GM19099 (cell line): Measurements from ENCODE around the gene MAD1L1.

Experiments
- POLR2A ChIP-seq: IDR thresholded peaks from 3 replicates; pipeline ENCODE4 v1.6.1; 2011; ENCODE audit warnings: low read depth; ENCODE audit not compliant: insufficient read length; ENCODE audit errors: extremely low read depth

The MAD1L1 gene

GRCh38 chr7:2112261-2113198 lies 120.2 kb downstream of the MAD1L1 start:
- no peak for TF ChIP-seq POLR2A

- no peak for TF ChIP-seq POLR2A
Measured at GRCh38 chr7:2111568-2111967, 121.2 kb downstream of the MAD1L1 start.

GRCh38 chr7:2110610-2111396 lies 121.9 kb downstream of the MAD1L1 start:
- TF ChIP-seq POLR2A, result no peak

- no peak for TF ChIP-seq POLR2A
Measured at GRCh38 chr7:2109936-2110609, 122.7 kb downstream of the MAD1L1 start.

- no peak for TF ChIP-seq POLR2A
Measured at GRCh38 chr7:2109251-2109872, 123.4 kb downstream of the MAD1L1 start.

GRCh38 chr7:2108501-2109250 lies 124.1 kb downstream of the MAD1L1 start:
- no peak for TF ChIP-seq POLR2A

GRCh38 chr7:2108071-2108455 lies 124.7 kb downstream of the MAD1L1 start:
- TF ChIP-seq POLR2A, result no peak

GRCh38 chr7:2107386-2108070 lies 125.2 kb downstream of the MAD1L1 start:
- no peak for TF ChIP-seq POLR2A

GRCh38 chr7:2106924-2107323 lies 125.8 kb downstream of the MAD1L1 start:
- TF ChIP-seq POLR2A, result no peak

GRCh38 chr7:2106440-2106839 lies 126.3 kb downstream of the MAD1L1 start:
- TF ChIP-seq POLR2A, result no peak

GRCh38 chr7:2105917-2106316 lies 126.8 kb downstream of the MAD1L1 start:
- TF ChIP-seq POLR2A, result no peak

GRCh38 chr7:2105280-2105679 lies 127.5 kb downstream of the MAD1L1 start:
- no peak for TF ChIP-seq POLR2A

- no peak for TF ChIP-seq POLR2A
Measured at GRCh38 chr7:2104716-2105115, 128.0 kb downstream of the MAD1L1 start.
